HG03460 (cell line): ENCODE data around the gene DHX29.

Experiments used
- ATAC-seq: cut with Tn5 transposase; IDR thresholded peaks from one replicate; pipeline ENCODE4 v1.9.1; 2021; ENCODE audit not compliant: unreplicated experiment

DHX29 gene, protein sequence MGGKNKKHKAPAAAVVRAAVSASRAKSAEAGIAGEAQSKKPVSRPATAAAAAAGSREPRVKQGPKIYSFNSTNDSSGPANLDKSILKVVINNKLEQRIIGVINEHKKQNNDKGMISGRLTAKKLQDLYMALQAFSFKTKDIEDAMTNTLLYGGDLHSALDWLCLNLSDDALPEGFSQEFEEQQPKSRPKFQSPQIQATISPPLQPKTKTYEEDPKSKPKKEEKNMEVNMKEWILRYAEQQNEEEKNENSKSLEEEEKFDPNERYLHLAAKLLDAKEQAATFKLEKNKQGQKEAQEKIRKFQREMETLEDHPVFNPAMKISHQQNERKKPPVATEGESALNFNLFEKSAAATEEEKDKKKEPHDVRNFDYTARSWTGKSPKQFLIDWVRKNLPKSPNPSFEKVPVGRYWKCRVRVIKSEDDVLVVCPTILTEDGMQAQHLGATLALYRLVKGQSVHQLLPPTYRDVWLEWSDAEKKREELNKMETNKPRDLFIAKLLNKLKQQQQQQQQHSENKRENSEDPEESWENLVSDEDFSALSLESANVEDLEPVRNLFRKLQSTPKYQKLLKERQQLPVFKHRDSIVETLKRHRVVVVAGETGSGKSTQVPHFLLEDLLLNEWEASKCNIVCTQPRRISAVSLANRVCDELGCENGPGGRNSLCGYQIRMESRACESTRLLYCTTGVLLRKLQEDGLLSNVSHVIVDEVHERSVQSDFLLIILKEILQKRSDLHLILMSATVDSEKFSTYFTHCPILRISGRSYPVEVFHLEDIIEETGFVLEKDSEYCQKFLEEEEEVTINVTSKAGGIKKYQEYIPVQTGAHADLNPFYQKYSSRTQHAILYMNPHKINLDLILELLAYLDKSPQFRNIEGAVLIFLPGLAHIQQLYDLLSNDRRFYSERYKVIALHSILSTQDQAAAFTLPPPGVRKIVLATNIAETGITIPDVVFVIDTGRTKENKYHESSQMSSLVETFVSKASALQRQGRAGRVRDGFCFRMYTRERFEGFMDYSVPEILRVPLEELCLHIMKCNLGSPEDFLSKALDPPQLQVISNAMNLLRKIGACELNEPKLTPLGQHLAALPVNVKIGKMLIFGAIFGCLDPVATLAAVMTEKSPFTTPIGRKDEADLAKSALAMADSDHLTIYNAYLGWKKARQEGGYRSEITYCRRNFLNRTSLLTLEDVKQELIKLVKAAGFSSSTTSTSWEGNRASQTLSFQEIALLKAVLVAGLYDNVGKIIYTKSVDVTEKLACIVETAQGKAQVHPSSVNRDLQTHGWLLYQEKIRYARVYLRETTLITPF (N-terminal part only)

DNA sequence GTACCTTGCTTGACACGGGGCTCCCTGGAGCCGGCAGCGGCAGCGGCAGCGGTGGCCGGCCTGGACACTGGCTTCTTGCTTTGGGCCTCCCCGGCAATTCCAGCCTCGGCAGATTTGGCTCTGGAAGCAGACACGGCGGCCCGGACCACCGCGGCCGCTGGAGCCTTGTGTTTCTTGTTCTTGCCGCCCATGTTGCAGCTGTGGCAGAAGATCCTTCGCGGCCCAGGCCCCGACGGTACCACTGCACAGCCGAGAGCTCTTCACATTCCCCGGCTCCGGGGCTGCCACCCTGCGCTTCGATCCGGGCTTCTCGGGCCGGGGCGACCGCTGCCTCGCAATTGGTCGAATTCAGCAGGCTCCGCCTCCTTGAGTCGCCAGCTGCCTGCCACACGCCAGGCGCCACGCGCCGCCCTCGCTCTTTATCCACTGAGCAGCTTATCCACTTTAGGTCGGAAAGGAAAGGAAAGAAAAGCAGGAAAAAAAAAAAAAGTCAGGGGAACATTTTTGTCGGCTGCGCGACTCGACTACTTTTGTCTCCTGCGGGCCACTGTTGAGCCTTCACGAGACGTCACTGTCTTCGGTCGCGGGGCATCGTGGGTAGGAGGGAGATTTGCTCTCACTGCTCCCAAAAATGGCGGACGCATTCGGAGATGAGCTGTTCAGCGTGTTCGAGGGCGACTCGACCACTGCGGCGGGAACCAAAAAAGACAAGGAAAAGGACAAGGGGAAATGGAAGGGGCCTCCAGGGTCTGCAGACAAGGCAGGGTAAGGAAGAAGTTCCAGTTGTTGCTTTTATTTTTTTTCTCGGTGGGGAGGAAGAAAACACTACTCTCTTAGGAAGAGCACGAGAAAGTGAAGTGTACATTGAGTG is at the start of gene DHX29, which contains the start of gene MTREX:
Gene DHX29, minus strand, starts transcription at position 312 of the 871 bp plus-strand sequence. Its CDS starts 121 bp downstream, at position 191.
Gene MTREX, plus strand, starts transcription at position 607 of the 871 bp plus-strand sequence. Its CDS starts 25 bp downstream, at position 632.
- peak; percentile 90 for ATAC-seq

GRCh38 chr5:55356896-55357295 is 49.4 kb upstream of the DHX29 start:
- no peak for ATAC-seq

DNA sequence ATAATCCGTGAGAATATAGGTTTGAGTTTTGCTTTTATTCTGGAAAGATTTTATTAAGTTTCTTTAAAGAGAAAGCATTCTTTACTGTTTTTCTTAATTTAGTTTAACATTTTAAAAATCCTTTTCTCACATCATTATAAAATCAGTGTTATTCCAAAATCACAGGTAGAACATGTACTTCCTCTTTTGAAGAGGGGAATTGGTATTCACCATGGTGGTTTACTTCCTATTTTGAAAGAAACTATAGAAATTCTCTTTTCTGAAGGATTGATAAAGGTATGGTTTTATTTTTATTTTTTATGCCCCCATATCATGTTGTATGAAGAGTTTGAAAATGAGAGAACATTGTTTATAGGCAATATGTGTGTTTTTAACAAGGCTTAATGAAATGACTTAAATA is 43.3 kb upstream of the DHX29 start:
- no peak for ATAC-seq

DNA sequence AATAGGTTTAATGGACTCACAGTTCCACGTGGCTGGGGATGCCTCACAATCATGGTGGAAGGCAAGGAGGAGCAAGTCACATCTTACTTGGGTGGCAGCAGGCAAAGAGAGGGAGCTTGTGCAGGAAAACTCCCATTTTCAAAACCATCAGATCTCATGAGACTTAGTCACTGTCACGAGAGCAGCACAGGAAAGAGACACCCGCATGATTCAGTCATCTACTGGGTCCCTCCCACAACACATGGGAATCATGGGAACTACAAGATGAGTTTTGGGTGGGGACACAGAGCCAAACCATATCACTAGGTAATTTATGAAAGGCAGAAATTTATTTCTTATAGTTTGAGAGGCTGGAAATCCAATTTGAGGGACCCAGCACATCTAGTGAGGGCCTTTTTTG is 40.3 kb upstream of the DHX29 start:
- no peak for ATAC-seq

- no peak for ATAC-seq
Observed at GRCh38 chr5:55345327-55345726, 37.8 kb upstream of the DHX29 start.

DNA sequence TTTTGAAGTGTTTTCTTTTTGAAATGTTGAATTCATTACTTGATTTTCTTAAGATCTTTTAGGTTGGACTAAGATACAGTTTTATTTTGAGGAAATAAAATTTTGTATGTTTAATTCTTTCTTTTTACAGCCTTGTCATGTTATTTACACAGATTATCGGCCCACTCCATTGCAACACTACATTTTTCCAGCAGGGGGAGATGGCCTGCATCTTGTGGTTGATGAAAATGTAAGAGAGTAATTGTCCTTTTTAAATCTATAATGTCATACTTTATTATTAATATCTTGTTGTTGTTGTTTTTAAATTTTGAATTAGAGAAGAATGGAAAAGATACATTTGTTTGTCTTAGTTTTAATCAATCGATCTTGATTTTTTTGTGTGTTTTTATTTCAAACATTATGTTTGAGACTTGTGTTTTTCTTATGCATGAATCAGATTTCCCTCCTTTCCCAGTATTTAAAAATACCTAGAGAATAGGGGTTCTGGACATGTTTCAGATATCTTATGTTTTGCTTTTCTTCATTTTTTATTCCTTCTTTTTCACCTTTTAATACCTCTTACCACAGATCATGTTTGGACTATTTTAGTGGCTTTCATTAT is 37.0 kb upstream of the DHX29 start:
- no peak for ATAC-seq

DNA sequence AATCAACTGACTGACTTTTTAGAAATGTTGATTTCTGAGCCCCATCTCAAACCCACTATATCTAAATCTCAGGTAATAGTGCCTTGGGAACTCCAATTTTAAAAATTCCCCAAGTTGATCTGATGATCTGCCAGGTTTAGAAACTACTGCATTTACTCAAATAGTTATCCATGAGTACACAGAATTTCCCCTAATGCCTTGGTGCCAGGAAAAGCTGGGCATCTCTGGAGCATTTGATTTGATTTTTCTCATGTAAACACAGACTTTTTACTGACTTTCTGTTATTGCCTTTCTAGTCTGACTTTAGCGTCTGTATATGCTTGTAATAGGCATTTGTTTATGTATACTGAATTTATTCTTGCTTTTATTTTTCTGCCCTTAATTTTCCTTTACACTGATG is 36.1 kb upstream of the DHX29 start:
- no peak for ATAC-seq

GRCh38 chr5:55343107-55343506 is 35.6 kb upstream of the DHX29 start:
- no peak for ATAC-seq

- peak; percentile 52 for ATAC-seq
Observed at GRCh38 chr5:55338810-55339243, 31.3 kb upstream of the DHX29 start.

DNA sequence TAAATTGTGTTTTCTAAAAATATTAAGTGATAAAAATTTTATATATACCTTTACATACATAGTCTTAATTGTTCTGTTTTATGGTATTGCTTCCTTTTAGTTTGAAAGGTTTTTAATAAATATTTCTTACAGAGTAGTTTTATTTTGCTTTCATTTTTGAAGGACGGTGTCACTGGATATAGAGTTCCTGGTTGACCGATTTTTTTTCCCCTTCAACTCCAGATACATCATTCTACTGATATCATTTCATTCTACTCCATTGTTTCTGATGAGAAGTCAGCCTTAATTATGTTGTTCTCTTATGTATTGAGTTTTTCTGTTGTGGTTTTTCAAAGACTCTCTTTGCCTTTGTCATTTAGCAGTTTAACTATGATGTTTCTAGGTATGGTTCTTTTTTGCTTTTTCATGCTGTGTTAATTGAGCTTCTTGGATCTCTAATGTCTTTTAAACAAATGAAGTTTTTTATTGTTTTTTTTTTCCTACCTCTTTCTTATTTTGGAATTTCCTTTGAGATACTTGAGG is 30.7 kb upstream of the DHX29 start:
- no peak for ATAC-seq

GRCh38 chr5:55333811-55334210 is 26.3 kb upstream of the DHX29 start:
- ATAC-seq: no peak

DNA sequence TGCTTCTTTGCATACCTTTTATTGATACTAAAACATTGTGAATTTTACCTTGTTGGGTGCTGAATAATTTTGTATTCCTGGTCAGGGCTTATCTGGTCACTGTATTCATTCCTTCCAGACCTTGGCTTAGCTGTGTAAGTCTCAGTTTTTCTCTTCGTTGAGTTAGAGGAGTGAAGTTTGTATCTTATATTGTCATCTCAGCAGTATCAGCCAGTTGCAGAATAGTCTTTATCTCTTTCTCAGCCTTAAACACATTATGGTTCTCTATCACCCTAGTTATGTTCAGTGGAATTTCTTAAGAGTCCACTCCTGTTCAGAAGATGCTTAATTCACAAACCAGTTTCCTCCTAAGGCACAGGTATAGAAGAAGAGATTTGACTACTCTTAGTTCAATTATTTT is 25.5 kb upstream of the DHX29 start:
- no peak for ATAC-seq

- ATAC-seq: no peak
Observed at GRCh38 chr5:55331321-55331720, 23.8 kb upstream of the DHX29 start.

DNA sequence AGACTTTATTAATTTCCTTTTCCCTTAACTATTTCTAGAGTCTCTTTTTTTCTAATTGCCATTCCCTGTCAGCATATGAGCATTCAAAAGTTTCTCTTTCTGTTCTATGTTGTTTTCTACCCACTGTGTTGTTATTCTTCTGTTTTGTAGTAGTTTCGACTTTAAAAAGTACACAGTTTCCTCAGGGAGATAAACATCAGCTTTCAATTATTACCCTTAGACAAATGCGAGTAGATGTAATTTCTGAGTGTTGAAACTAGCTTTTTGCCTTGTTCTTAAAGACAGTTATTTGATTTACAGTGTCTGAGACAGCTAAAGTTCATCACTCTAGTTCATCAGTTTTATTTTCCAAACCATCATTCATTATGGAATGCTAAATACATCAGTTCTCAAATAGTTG is 19.8 kb upstream of the DHX29 start:
- no peak for ATAC-seq

- ATAC-seq: no peak
Observed at GRCh38 chr5:55325621-55326020, 18.1 kb upstream of the DHX29 start.

- ATAC-seq: no peak
Observed at GRCh38 chr5:55324815-55325418, 17.4 kb upstream of the DHX29 start.

DNA sequence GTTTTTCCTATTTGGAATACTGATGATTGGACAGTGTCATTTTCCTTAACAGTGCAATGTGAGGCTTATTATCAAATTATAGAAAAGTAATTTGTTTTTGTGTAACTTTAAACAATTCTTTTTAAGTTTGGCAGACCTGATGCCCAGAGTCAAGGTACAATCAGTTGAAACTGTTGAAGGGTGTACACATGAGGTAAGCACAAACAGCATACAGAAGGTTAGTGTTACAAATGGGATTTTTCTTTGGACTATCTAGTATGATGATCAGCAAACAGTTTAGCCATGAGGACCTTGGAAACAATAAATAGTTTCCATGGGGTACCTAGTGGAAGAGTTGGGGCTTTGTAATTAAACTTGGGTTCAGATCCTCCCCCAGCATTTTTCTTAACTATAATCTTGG is 16.5 kb upstream of the DHX29 start:
- ATAC-seq: no peak

DNA sequence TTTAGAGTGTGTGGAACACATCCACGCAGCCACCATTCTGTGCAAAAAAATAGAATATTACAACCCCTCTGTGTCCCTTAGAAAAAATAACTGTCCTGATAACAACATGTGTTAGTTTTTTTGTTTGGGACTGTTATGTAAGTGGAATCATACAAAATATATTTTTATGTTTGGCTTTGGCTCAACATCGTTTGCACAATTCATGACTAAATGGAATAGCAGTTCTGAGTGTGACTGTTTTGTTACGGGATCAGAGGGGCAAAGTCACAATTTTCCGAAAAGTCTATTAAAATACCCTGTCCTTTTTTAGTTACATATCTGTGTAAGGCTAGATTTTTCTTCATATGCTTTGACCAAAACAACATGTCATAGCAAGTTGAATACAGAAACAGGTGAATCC is 13.1 kb upstream of the DHX29 start:
- no peak for ATAC-seq

DNA sequence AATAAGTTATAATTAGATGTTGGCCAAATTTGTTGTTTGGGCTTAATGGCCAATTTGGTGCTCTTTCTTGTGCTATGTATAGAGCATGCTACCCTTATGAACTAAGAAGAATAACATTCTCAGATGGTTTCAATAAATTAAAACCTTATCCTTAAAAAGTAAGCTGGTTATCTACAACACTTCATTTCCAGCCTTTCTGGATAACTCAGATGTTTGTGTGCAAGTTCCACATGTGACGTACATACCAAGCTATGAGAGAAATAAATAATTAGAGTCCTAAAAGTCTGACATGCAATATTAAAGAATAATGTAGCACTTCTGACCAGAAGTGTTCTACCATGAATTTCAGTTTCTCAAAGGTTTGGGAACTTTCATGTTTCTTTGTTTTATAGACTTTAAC is 12.0 kb upstream of the DHX29 start:
- ATAC-seq: no peak
